ENCODE measurements around the gene FAM168B.

Gene FAM168B

DNA sequence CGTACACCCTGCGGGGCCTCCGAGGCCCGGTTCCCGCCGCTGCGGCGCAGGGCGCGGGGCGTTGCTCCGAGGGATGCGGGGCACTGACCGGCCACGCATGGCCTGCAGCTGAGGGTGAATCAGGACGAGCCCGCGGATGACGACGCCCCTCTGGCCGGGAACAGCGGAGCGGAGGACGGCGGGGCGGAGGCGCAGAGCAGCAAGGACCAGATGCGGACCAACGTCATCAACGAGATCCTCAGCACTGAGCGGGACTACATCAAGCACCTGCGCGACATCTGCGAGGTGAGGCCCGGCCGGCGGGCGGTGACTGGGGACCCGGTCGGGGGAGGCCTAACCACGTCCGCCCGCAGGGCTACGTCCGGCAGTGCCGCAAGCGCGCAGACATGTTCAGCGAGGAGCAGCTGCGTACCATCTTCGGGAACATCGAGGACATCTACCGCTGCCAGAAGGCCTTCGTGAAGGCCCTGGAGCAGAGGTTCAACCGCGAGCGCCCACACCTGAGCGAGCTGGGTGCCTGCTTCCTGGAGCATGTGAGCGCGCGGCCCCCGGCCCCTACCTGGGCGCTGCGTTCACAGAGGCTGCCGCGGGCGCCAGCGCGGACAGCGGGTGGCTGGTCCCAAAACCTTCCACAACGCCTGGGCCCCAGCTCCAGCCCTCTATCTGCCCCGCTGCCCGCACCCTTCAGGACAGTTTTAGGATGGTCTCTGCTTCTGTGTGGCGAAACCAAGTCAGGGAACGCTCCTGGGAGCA lies 53.2 kb downstream of the FAM168B start:
- DNase-seq (ENCODE audit: low read depth in 3 of 3) = peak in 1 of 3 donors; percentile 7

DNA sequence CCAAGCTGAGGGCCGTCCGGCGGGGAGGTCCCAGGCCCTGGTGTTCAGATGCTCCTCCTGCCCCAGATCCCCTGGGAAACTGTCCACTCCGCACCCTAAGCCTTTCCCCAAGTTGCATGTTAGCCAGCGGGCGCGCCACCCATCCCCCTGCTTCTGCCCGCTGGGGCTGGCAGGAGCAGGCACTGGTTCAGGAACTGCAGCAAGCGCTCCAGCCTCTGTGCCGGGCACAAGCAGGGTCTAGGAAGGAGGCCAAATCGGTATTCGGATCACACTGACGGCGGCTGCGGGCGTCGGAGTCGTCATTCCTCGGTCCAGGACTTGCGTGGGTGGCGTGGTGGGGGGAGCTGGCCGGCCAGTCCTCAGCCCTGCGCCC lies 53.7 kb downstream of the FAM168B start:
- no peak for DNase-seq (ENCODE audit: low read depth in 3 of 3)

DNA sequence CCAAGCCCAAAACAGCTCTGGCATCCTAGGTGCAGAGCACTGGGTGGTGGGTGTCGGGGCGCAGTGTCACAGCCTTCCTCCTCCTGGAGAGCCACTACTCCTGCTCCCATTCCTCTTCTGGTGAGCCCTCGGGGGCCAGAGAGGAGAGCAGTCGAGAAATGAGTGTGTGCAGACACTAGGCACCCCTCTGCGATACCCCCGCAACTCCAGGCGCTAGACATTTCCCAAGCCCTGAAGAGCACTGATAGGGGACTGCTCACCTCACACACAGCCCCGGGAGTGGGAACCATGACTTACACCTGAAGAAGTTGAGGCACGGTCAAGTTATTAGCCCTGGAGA lies 54.2 kb downstream of the FAM168B start:
- DNase-seq (ENCODE audit: low read depth in 3 of 3) = no peak

DNA sequence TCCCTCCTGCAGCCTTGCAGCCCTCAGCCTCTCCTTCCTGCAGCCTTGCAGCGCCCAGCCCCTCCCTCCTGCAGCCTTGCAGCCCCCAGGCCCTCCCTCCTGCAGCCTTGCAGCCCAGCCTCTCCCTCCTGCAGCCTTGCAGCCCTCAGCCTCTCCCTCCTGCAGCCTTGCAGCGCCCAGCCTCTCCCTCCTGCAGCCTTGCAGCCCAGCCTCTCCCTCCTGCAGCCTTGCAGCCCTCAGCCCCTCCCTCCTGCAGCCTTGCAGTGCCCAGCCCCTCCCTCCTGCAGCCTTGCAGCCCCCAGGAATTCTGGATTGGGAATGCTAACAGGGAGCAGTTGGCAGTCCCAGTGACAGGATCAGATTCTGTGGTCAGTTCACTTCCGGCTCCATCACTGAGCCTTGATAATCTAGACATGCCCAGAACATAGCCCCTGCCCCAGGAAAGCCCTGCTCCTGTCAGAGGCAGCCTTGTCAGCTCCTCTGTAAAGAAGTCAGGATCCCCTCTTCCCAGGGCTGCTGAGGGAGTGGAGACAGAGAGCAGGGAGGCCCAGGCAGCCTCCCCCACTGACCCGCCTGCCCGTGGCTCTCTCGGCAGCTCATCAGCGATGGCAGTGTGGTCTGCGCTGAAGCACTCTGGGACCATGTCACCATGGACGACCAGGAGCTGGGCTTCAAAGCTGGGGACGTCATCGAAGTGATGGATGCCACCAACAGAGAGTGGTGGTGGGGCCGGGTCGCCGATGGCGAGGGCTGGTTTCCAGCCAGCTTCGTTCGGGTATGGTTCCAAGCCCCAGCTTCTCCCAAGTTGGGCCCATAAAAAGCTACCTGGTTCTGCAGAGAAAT lies 54.8 kb downstream of the FAM168B start:
- no peak for DNase-seq (ENCODE audit: low read depth in 3 of 3)

DNA sequence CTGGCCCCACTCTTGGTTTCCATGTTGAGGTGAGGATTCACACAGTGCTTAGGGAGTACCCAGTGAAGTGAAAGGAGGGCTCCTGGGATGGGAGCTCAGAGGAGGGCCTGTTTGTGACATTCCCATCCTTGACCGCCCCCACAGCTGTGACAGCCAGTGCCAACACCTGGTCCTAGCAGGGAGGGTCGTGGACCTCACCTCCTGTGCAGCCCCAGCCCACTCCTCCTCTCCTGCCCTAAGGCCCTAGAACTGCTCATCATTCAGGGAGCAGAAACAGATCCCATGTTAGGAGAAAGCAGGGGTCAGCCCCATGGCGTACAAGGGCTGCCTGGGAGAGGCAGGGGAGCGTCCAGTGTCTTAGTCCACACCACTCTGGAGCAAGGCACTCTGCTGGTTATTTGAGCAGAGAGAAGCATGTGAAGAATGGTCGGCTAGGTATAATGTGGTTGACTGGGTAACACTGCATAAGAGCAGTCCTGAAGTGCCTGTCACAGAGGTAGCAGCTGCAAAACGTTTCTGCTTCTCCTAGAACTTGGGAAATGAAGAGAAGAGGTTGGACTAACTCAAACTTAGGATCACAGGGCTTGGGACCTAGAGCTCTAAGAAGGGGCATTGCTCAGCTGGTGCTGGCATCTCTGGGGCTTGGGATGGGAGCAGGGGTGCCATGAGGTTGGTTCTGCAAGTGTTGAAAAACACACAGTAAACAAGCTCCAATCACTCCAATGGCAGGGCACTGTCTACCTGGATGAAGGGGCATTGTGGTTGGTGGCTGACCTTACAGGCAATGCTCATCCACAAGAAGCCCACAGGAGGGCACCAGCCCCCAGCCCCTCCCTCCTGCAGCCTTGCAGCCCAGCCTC lies 55.6 kb downstream of the FAM168B start:
- DNase-seq (ENCODE audit: low read depth in 3 of 3) = no peak

DNA sequence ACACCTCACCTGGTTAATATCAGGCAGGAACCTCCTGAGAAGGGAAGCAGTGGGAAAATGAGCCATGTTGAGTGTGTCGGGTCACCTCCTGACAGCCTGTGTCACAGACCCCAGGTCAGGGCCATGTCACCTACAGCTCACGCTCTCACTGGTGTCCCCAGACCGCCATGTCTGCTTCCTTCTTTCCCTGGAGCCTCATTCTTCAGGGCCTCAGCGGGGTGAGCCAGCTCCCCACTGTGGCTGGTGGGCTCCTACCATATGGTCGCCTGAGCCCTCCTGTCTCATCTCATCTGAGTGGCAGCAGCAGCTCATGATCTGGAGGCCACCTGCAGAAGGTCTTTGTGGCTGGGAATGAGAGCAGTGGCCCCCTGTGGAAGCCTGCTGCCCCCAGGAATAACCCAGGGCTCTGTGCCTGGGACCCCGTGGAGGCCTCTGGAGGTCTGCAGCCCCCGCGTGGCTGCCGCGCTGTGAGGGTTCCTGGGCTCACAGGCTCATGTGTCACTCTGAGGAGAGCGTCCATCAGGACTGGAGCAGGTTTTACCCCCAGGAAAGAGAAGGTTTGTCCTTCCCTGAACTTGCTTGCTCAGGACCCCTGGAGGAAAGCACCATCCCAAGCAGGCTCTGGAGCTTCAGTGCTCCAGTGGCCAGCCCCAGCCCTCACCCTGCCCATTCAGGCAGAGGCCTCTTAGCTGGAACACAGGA lies 56.4 kb downstream of the FAM168B start:
- DNase-seq (ENCODE audit: low read depth in 3 of 3) = no peak

DNA sequence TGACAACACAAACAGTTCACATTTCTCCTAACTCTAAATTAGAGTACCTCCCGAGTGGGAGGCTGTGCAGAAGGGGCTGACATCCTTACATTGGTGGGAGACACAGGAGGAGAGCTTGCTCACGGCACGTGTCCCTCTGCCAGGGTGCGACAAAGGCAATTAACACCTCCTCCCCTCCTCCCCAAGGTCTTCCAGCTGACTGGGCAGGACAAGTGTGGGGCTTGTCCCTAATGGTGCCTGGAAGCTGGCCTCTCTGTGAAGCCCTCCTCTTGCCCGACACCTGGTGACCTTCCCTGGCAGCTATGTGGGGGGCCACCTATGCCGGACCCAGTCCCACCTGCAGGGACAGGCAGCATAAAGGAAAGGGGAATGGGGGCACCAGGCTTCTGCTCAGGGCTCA lies 57.0 kb downstream of the FAM168B start:
- no peak for DNase-seq (ENCODE audit: low read depth in 3 of 3)

DNA sequence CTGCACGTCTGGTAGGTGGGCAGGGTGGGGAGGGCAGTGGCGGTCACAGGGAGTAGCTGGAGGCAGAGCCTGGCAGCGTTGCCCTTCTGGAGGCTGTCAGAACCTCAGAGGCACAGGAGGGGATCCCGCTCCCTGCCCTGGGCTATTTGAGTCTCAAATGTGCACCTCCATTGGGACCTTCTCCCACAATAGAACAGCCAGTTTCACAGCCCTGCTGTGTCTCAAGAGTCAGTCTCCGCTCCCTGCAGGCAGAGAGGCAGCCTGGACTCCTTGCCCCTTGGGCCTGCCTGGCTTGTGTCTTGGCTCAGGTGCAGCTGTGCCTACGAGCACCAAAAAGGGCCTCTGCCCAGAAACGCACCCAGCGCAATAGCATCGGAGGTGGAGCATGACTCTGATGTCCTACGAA lies 57.4 kb downstream of the FAM168B start:
- no peak for DNase-seq (ENCODE audit: low read depth in 3 of 3)

DNA sequence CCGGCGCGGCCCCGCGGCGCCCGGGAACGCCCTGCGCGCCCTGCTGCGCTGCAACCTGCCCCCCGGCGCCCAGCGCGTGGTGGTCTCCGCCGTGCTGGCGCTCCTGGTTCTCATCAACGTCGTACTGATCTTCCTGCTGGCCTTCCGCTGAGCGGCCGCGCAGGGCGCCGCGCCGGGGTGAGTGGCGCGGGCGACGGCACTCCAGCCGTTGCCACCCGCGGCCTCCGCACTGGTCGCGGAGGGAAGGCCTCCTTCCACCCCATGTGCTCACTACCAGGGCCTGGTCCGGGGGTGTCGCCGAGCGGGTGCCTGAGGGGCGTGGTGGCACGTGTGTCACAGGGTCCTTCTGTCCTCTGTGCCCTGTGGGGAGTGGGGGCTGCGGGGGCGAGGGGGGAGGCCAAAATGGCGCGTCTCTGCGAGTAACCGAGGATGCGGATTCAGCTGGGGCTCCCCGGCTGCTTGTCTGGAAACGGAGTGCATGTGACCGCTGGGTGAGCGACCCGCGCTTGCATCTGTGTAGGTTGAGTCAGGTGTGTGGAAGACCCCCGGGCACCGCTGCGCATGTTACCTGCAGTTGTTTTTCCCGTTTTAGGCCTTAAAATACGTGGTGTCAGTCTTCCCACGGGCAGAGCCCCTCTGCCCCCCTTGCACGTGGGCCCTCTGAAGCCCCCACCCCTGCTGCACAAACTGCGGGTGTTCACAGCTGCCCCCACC lies 58.0 kb downstream of the FAM168B start:
- no peak for DNase-seq (ENCODE audit: low read depth in 3 of 3)

DNA sequence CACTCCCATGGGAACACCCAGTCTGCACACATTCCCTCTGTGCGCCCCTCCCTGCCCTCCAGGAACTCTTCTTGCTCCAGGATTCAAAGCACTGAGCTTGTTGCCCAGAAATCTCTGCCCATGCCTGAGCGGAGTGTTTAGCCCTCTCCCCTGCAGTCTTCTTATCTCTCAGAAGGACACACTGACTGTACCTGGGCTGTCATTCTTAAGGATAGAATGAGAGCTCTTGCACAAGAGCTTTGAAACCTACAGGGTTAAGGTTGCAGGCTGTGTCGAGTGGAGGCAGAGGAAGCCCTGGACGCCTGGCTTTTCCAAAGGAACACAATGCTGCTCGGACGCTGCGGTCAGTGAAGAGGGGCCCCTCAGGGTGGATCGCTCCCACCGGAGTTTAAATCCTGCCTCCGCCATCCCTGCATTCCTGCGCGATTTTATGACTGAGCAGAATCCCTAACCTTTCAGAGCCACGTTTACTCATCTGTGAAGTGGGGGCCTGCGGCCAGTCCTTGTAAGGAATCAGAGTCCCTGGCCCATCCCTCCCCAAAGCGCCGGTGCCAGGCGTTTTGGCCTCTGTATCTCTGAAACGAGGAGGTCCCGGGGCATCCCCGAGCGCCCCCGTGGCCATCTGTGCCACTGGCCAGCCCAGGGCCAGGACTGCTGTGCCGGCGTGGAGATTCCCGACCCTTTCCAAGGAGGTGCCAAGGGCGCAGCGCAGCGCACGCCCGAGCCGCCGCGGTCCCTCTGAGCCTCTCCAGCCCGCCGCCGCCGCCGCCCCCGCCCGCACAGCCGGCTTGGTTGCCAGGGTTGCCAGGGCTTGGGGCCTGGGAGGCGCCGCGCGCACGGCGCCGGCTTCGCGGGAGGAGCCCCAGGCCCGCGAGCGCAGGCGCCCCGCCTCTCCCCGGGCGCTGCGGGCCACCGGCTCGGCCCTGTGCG lies 58.9 kb downstream of the FAM168B start:
- no peak for DNase-seq (ENCODE audit: low read depth in 3 of 3)

DNA sequence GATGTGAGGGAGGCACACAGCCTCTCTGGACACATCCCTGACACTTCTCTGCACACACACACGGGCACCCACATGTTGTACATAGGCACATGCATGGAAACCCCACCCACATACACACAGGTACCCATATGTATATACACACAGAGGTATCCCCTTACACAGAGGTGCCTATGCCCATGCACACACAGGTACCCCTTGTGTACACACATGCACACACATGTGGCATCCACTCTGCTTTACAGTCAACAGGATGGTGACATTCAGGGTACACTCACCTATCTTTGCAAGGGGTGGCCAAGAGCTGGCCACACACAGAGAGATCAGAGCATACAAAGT lies 59.5 kb downstream of the FAM168B start:
- no peak for DNase-seq (ENCODE audit: low read depth in 3 of 3)

DNA sequence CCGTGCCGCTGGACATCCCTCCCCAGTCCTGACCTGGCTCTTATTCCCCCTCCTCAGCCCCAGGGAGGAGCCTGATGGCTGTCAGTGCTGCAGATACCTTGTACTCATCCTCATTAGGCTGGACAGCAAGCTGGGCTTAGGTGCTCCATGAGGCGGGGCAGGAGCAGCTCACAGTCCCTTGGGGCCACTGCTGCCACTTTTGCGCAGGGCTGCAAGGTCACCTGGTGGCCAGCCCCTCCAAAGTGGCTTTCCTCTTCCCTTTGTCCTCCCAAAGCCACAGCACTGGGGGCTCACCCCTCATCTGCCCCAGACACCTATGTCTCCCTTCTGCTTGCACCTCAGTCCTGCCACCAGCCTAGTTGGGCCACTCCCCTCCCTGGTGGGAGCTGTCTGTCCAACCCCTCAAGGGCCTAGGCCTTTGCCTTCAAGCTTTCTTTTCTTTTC lies 60.8 kb downstream of the FAM168B start:
- no peak for DNase-seq (ENCODE audit: low read depth in 3 of 3)

DNA sequence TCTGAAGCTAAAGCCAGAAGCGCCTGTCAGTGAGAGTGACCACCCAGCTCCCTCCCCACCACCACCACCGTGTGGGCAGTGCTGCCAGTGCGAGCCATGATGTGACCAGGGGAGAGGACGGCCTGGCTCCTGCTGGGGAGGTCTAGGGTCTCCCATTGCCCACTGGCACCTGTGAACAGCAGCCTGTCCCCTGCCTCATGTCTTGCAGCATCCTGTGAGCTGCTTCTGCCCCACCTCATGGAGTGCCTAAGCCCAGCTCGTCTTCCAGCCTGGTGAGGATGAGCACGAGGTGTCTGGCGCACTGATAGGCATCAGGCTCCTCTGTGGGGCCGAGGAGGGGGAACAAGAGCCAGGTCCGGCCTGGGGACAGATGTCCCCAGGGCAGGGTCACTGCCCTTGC lies 61.4 kb downstream of the FAM168B start:
- DNase-seq (ENCODE audit: low read depth in 3 of 3) = no peak

DNA sequence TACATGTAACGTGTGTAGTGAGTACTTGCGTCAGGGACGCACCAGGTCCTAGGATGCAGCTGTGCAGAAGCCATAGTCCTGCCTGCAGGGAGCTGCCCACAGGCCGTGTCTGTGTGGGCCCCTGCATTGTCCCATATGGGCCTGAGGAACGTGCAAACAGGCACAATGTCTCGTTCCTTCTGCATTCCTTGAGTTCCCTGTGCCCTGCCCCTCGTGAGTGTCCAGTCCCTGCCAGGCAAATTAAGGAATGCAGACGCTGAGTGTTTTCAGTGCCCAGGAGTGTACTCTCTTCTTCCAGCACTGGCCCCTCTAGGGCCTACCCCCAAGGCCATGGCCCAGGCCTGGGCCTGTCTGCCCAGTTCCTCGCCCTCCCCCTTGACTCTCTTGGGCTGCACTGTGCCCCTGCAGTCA lies 61.8 kb downstream of the FAM168B start:
- DNase-seq (ENCODE audit: low read depth in 3 of 3) = no peak

DNA sequence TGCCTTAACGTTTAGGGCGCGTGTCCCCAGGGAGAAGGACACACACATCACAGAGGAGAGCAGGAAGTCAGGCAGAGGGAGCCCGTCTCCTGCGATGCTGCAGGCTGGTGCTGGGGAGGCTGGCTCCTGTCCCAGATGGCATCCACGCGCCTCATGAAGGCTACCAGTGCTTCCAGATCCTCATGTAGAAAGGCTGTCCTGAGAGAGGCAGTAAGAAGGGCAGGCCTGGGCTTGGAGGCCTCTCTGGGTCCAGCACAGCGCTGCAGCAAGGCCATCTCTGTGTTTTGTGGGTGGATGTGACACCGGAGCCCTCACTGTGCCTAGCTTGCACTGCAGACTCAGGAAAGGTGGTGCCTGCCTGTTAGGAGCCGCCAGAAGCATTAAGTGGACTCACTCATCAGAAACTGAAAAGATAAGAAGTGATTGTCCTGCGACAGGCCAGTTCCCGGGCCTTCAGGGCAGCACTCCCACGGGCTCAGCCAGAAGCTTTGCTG lies 62.7 kb downstream of the FAM168B start:
- DNase-seq (ENCODE audit: low read depth in 3 of 3) = no peak

DNA sequence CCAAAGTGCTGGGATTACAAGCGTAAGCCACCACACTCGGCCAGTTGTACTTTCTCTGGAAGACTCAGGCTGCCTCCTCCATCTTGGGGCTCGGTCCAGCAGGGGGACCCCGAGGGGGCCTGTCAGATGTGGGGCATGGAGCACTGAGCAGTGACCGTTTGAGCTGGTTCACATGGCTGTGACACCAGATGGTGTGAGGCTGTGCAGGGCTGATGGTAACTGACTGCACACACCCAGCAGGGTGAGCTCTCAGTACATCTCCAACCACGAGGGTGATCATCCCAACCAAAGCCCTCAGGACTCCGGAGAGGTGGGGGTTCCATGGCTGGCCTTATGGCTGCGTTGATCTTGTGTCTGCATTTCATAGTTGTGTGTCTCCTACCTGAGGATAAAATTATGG lies 63.4 kb downstream of the FAM168B start:
- DNase-seq (ENCODE audit: low read depth in 3 of 3) = no peak

DNA sequence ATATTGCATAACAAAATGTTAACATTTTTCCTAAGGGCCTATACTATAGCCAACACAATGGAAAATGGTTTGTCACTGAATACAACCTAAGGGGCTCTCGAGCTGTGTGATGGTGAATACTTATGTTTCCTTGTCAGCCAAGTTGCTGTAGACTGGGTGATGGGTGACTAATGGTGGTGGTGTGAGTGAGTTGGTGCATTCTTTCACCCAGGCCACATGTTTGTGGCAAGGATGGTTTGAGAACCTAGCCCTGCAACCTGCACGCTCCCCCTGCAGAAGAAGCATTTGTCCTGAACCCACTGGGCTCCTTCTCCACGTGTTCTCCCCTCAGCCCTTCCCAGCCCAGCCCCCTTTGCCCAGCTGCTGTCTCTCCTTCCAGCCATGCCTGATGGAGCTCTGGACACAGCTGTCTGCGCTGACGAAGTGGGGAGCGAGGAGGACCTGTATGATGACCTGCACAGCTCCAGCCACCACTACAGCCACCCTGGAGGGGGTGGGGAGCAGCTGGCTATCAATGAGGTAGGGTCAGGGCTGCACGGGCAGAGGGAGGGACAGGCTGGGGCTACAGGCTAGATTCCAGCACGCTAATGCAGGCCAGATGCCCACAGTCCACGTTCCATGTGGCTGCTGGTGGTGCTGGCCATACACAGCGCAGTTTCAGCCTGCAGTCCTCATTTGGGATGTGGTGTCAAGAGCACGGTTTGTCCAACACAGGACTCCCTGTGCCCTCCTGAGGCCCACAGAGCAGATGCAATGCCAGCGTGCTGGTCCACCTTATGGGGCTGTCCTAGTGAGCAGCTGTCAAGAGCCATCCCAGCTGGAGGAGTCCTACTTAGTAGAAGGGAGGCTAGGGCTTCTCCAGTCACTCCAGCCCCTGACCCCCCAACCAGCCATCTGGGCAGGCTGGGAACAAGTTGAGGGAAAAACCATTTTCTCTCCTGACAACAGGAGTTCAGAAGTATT lies 65.4 kb downstream of the FAM168B start:
- no peak for DNase-seq (ENCODE audit: low read depth in 3 of 3)

DNA sequence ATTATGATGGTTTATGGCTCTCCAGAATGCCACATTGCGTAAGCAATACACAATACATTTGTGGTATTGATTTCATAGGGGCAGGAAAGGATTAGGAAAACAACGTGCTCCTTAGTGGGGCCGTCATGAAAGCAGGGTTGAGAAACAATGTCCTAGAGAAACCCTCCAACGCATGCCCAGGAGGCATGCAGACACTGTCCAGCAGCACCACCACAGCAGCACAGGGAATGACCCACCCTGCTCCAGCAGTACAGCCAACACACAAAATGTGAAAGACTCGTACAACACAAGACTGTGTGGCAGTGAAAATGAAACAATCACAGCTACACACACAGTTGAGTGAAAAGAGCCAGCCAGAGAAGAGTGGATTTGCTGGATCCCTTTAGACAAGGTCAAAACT lies 66.3 kb downstream of the FAM168B start:
- DNase-seq (ENCODE audit: low read depth in 3 of 3) = no peak

DNA sequence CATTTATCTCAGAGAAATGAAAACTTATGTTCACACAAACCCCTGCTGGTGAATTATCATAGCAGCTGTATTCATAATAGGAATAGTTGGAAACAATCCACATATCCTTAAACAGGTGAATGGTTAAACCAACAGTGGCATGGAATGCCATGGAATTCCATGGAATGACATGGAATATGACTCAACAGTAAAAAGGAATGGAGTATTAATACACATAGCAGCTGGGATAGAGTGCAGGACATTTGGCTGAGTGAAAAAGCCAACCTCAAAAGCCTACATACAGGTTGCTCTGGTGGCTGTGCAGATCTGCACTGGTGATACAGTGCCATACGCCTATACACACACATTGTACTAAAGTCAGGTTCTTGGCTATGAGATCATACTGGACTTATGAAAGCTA lies 69.5 kb downstream of the FAM168B start:
- DNase-seq (ENCODE audit: low read depth in 3 of 3) = no peak

All from stimulated activated CD4-positive, alpha-beta T cell treated with anti-CD3 and anti-CD28 coated beads, TNF-alpha, amount 100 ng/mL, for 48 hours (primary cell).